SK-N-SH (cell line): ENCODE results near the gene CDK9. TPM values are rescaled to one million over a fixed set of nuclear protein-coding genes. Genes with fewer than 3 reads are reported as not detected.

Source experiments
- CHD2 ChIP-seq: fragments of 150-350 bp; IDR thresholded peaks from 2 replicates; pipeline ENCODE4 v1.6.1; 2018; ENCODE audit warnings: low read length; ENCODE audit not compliant: partially characterized antibody
- EZH2phosphoT487 ChIP-seq: fragments of 200-600 bp; sonication (generic); IDR thresholded peaks from 2 replicates; pipeline ENCODE4 v1.6.1; 2017; ENCODE audit warnings: low read depth, mixed run types, mild to moderate bottlenecking, antibody characterized with exemption, moderate library complexity, borderline replicate concordance
- FOSL2 ChIP-seq: IDR thresholded peaks from 2 replicates; pipeline ENCODE4 v1.4.0; 2012; ENCODE audit warnings: low read depth, mild to moderate bottlenecking, moderate library complexity, borderline replicate concordance
- FOXJ3 ChIP-seq: sonication (generic); formaldehyde crosslinking; IDR thresholded peaks from 2 replicates; pipeline ENCODE4 v1.5.1; 2020; ENCODE audit warnings: mild to moderate bottlenecking, missing genetic modification reagents
- PBX3 ChIP-seq: IDR thresholded peaks from 2 replicates; pipeline ENCODE4; 2012
- ZBTB33 ChIP-seq: IDR thresholded peaks from 2 replicates; pipeline ENCODE4 v1.4.0; 2012; ENCODE audit warnings: low read depth, borderline replicate concordance
- polyA plus RNA-seq, 3 experiments: library from polyadenylated mRNA; depleted of rRNA; stranded (reverse); fragments of >200 nt; gene quantifications; 2 replicates each; pipeline ENCODE4 v1.2.3, GENCODE V29; 2012
- small RNA-seq, 7 experiments: library from RNA; depleted of rRNA; stranded (forward); fragments of <200 nt; gene quantifications; one replicate each; pipeline ENCODE3, GENCODE V24; 2012

Gene CDK9
- polyA plus RNA-seq, 1 of the 3 experiments (the other 2 are of a cell fraction) = 82.7 TPM

GRCh38 chr9:127838375-127839078, 52.7 kb downstream of the CDK9 start (continued):
- TF ChIP-seq PBX3 = peak; percentile 51
- TF ChIP-seq EZH2phosphoT487 = no peak
- peak; percentile 79 for TF ChIP-seq FOSL2
- no peak for TF ChIP-seq CHD2
- TF ChIP-seq FOXJ3 (CRISPR knock-in tag) = no peak
- TF ChIP-seq ZBTB33 = 0 out of 2 replicates have a peak, but pooled peaks have one; percentile 18

Small RNA genes within 50 kb of the gene (small RNA-seq; reads per million reads assigned to genes)
- 0 reads per million in 7 experiments for gene RF00019

Other genes starting within 250 kb of the CDK9 start
- gene STXBP1, start 173.8 kb upstream of the CDK9 start, polyA plus RNA-seq (2012; rRNA removed) = 33.0 and 44.3 TPM in 2 replicates
- 0.19 and 0.25 TPM in 2 replicates for gene CFAP157, start 79.0 kb upstream of the CDK9 start, polyA plus RNA-seq (2012; rRNA removed)
- gene PTRH1, start 70.4 kb upstream of the CDK9 start, polyA plus RNA-seq (2012; rRNA removed) = 41.1 and 42.2 TPM in 2 replicates
- gene TTC16, start 70.0 kb upstream of the CDK9 start, polyA plus RNA-seq (2012; rRNA removed) = 0.03 and 0.05 TPM in 2 replicates
- 11.9 and 17.2 TPM in 2 replicates for gene TOR2A, start 50.7 kb upstream of the CDK9 start, polyA plus RNA-seq (2012; rRNA removed)
- 0.15 and 0.52 TPM in 2 replicates for gene SH2D3C, start 7.4 kb upstream of the CDK9 start, polyA plus RNA-seq (2012; rRNA removed)
- gene FPGS, start 16.8 kb downstream of the CDK9 start, polyA plus RNA-seq (2012; rRNA removed) = 82.3 and 82.7 TPM in 2 replicates
- 8.8 and 18.8 TPM in 2 replicates for gene ENG, start 68.6 kb downstream of the CDK9 start, polyA plus RNA-seq (2012; rRNA removed)
- gene AK1, start 91.6 kb downstream of the CDK9 start, polyA plus RNA-seq (2012; rRNA removed) = 103 and 125 TPM in 2 replicates
- gene ST6GALNAC6, start 113.6 kb downstream of the CDK9 start, polyA plus RNA-seq (2012; rRNA removed) = 34.8 and 47.5 TPM in 2 replicates
- 28.4 and 30.2 TPM in 2 replicates for gene ST6GALNAC4, start 131.0 kb downstream of the CDK9 start, polyA plus RNA-seq (2012; rRNA removed)
- 4.0 and 6.1 TPM in 2 replicates for gene PIP5KL1, start 144.7 kb downstream of the CDK9 start, polyA plus RNA-seq (2012; rRNA removed)
- 106 and 117 TPM in 2 replicates for gene DPM2, start 151.8 kb downstream of the CDK9 start, polyA plus RNA-seq (2012; rRNA removed)
- 17.9 and 26.2 TPM in 2 replicates for gene EEIG1, start 195.0 kb downstream of the CDK9 start, polyA plus RNA-seq (2012; rRNA removed)